ENCODE results near the gene ZNF274.
A peak's percentile ranks its signal among the peaks of the same experiment; 100 is the strongest.

The ZNF274 gene

GRCh38 chr19:58261600-58261967, 78.7 kb downstream of the ZNF274 start:
- Histone ChIP-seq H3K4me3 (ENCODE audit: low read depth in 1 of 2, low read length in 2 of 2) (peak overlapping the region in 1 of 2 donors; percentile 57), H3K36me3 (ENCODE audit: insufficient read depth, low read length) (peaks cover 45% of the 10 kb centered on the region), H3K27me3 (ENCODE audit: control insufficient read depth in 1 of 2, insufficient read depth in 2 of 2, low read length in 2 of 2) (no peaks in the 10 kb centered on the region), H3K9me3 (ENCODE audit: low read length) (peaks cover 85% of the 10 kb centered on the region), H3K4me1 (ENCODE audit: insufficient read depth, low read length) (no peaks in the 10 kb centered on the region), H3K27ac (ENCODE audit: low read depth, low read length) (no peak overlapping the region), H3K9ac (ENCODE audit: low read length) (no peak overlapping the region)

- Histone ChIP-seq H3K27me3 (ENCODE audit: control insufficient read depth in 1 of 2, insufficient read depth in 2 of 2, low read length in 2 of 2) (no peaks in the 10 kb centered on the region), H3K27ac (ENCODE audit: low read depth, low read length) (no peak overlapping the region), H3K9me3 (ENCODE audit: low read length) (peaks cover 85% of the 10 kb centered on the region), H3K36me3 (ENCODE audit: insufficient read depth, low read length) (peaks cover 51% of the 10 kb centered on the region), H3K4me1 (ENCODE audit: insufficient read depth, low read length) (no peaks in the 10 kb centered on the region), H3K4me3 (ENCODE audit: low read depth in 1 of 2, low read length in 2 of 2) (peak overlapping the region; percentile 4 to 57), H3K9ac (ENCODE audit: low read length) (no peak overlapping the region)
Measured at GRCh38 chr19:58261968-58262921, 79.4 kb downstream of the ZNF274 start.

- Histone ChIP-seq H3K9me3 (ENCODE audit: low read length) (peaks cover 79% of the 10 kb centered on the region), H3K4me1 (ENCODE audit: insufficient read depth, low read length) (no peaks in the 10 kb centered on the region), H3K36me3 (ENCODE audit: insufficient read depth, low read length) (peaks cover 51% of the 10 kb centered on the region), H3K27me3 (ENCODE audit: control insufficient read depth in 1 of 2, insufficient read depth in 2 of 2, low read length in 2 of 2) (no peaks in the 10 kb centered on the region), H3K9ac (ENCODE audit: low read length) (no peak overlapping the region), H3K27ac (ENCODE audit: low read depth, low read length) (no peak overlapping the region), H3K4me3 (ENCODE audit: low read depth in 1 of 2, low read length in 2 of 2) (peak overlapping the region; percentile 4 to 49)
Measured at GRCh38 chr19:58262922-58263296, 80.0 kb downstream of the ZNF274 start.

Data from muscle layer of colon (tissue), 2 donors.